GM19467 (cell line): ENCODE results near the gene TLE1.
"Not testable (repeated sequence)": the region's sequence is repeated elsewhere in the genome, so short reads cannot be mapped to it uniquely, and the experiment has no call there.

Source experiments
- ATAC-seq: cut with Tn5 transposase; IDR thresholded peaks from one replicate; pipeline ENCODE4 v1.9.1; 2021; ENCODE audit warnings: mild to moderate bottlenecking, moderate library complexity; ENCODE audit not compliant: unreplicated experiment

Gene TLE1

GRCh38 chr9:81602887-81603680 is 86.3 kb downstream of the TLE1 start:
- no peak for ATAC-seq

GRCh38 chr9:81601639-81602623 is 87.4 kb downstream of the TLE1 start:
- no peak for ATAC-seq

GRCh38 chr9:81600631-81601030 is 88.7 kb downstream of the TLE1 start:
- ATAC-seq: no peak

- no peak for ATAC-seq
These were observed 89.5 kb downstream of the TLE1 start for GRCh38 chr9:81599837-81600236.

GRCh38 chr9:81598811-81599210 is 90.5 kb downstream of the TLE1 start:
- no peak for ATAC-seq

GRCh38 chr9:81598123-81598497 is 91.2 kb downstream of the TLE1 start:
- ATAC-seq: no peak

- ATAC-seq: no peak
These were observed 91.8 kb downstream of the TLE1 start for GRCh38 chr9:81597419-81598122.

GRCh38 chr9:81596679-81597418 is 92.5 kb downstream of the TLE1 start:
- no peak for ATAC-seq

GRCh38 chr9:81595887-81596543 is 93.3 kb downstream of the TLE1 start:
- ATAC-seq: no peak

- ATAC-seq: not testable (repeated sequence)
These were observed 94.1 kb downstream of the TLE1 start for GRCh38 chr9:81595293-81595692.

GRCh38 chr9:81594415-81594814 is 94.9 kb downstream of the TLE1 start:
- ATAC-seq: no peak

GRCh38 chr9:81592887-81593266 is 96.5 kb downstream of the TLE1 start:
- ATAC-seq: no peak

GRCh38 chr9:81591791-81592190 is 97.6 kb downstream of the TLE1 start:
- ATAC-seq: no peak

- no peak for ATAC-seq
These were observed 98.7 kb downstream of the TLE1 start for GRCh38 chr9:81590688-81591087.

- ATAC-seq: no peak
These were observed 99.5 kb downstream of the TLE1 start for GRCh38 chr9:81589819-81590218.

GRCh38 chr9:81589392-81589791 is 100.0 kb downstream of the TLE1 start:
- ATAC-seq: no peak

GRCh38 chr9:81588148-81588871 is 101.0 kb downstream of the TLE1 start:
- no peak for ATAC-seq

- no peak for ATAC-seq
These were observed 102.6 kb downstream of the TLE1 start for GRCh38 chr9:81586786-81587185.

- ATAC-seq: no peak
These were observed 104.1 kb downstream of the TLE1 start for GRCh38 chr9:81585191-81585763.
